Measurements from ENCODE around the gene PIEZO1. TPM values are rescaled to one million over a fixed set of nuclear protein-coding genes. Genes with fewer than 3 reads are reported as not detected.

PIEZO1 gene
- total RNA-seq, 2 donors from 2014 or later, result 37.7 to 73.2 TPM

- H3K4me1 ChIP-seq, result peaks cover 0 to 69% of the 10 kb centered on the region in 2 donors
- peaks cover 14% of the 10 kb centered on the region for H3K36me3 ChIP-seq
- H3K9me3 ChIP-seq, result no peaks in the 10 kb centered on the region
- peak overlapping the region; percentile 56 to 60 for H3K27ac ChIP-seq
- no peak for TF ChIP-seq CTCF (IDR thresholded peaks at IDR 0.05)
- DNase-seq (ENCODE audit: low spot score), result no peak
- H3K4me3 ChIP-seq, result peak overlapping the region in 1 of 2 donors; percentile 19
- H3K27me3 ChIP-seq, result no peaks in the 10 kb centered on the region
These were observed 81.3 kb downstream of the PIEZO1 start for GRCh38 chr16:88703486-88704309.

GRCh38 chr16:88702371-88703210 lies 82.4 kb downstream of the PIEZO1 start:
- TF ChIP-seq CTCF (IDR thresholded peaks at IDR 0.05), result no peak
- no peak for DNase-seq (ENCODE audit: low spot score)
- H3K4me3 ChIP-seq, result no peak overlapping the region
- peaks cover 25% of the 10 kb centered on the region for H3K36me3 ChIP-seq
- H3K4me1 ChIP-seq, result peaks cover 0 to 68% of the 10 kb centered on the region in 2 donors
- H3K27me3 ChIP-seq, result no peaks in the 10 kb centered on the region
- no peaks in the 10 kb centered on the region for H3K9me3 ChIP-seq
- H3K27ac ChIP-seq, result peak overlapping the region; percentile 56 to 60

GRCh38 chr16:88701581-88702370 lies 83.2 kb downstream of the PIEZO1 start:
- peak overlapping the region; percentile 56 to 57 for H3K27ac ChIP-seq
- H3K27me3 ChIP-seq, result no peaks in the 10 kb centered on the region
- H3K4me3 ChIP-seq, result peak overlapping the region in 1 of 2 donors; percentile 0
- peaks cover 0 to 59% of the 10 kb centered on the region in 2 donors for H3K4me1 ChIP-seq
- no peak for DNase-seq (ENCODE audit: low spot score)
- H3K36me3 ChIP-seq, result peaks cover 34% of the 10 kb centered on the region
- TF ChIP-seq CTCF (IDR thresholded peaks at IDR 0.05), result no peak
- H3K9me3 ChIP-seq, result no peaks in the 10 kb centered on the region

GRCh38 chr16:88700636-88701482 lies 84.2 kb downstream of the PIEZO1 start:
- no peak for TF ChIP-seq CTCF (IDR thresholded peaks at IDR 0.05)
- peaks cover 42% of the 10 kb centered on the region for H3K36me3 ChIP-seq

GRCh38 chr16:88700322-88700635 lies 84.7 kb downstream of the PIEZO1 start:
- DNase-seq (ENCODE audit: low spot score), result no peak
- H3K4me1 ChIP-seq, result peaks cover 0 to 52% of the 10 kb centered on the region in 2 donors
- TF ChIP-seq CTCF (IDR thresholded peaks at IDR 0.05), result no peak
- H3K36me3 ChIP-seq, result peaks cover 42% of the 10 kb centered on the region
- peak overlapping the region in 1 of 2 donors; percentile 56 for H3K27ac ChIP-seq
- no peak overlapping the region for H3K4me3 ChIP-seq
- no peaks in the 10 kb centered on the region for H3K9me3 ChIP-seq
- no peaks in the 10 kb centered on the region for H3K27me3 ChIP-seq

More at GRCh38 chr16:88700636-88701482, 84.2 kb downstream of the PIEZO1 start:
- peaks cover 0 to 57% of the 10 kb centered on the region in 2 donors for H3K4me1 ChIP-seq
- peak; percentile 93 for DNase-seq (ENCODE audit: low spot score)
- H3K27ac ChIP-seq, result peak overlapping the region; percentile 56 to 57
- H3K4me3 ChIP-seq, result peak overlapping the region in 1 of 2 donors; percentile 0
- H3K9me3 ChIP-seq, result no peaks in the 10 kb centered on the region
- H3K27me3 ChIP-seq, result no peaks in the 10 kb centered on the region
